Measurements from ENCODE around the gene KMT2D.
"Not testable (repeated sequence)": the region's sequence is repeated elsewhere in the genome, so short reads cannot be mapped to it uniquely, and the experiment has no call there.

Gene KMT2D

GRCh38 chr12:49086116-49086515, 25.5 kb upstream of the KMT2D start:
- DNase-seq: no peak

- no peak for DNase-seq
These were observed 23.8 kb upstream of the KMT2D start for GRCh38 chr12:49084438-49084837.

- DNase-seq: no peak
These were observed 19.2 kb upstream of the KMT2D start for GRCh38 chr12:49079793-49080192.

- no peak for DNase-seq
These were observed 10.4 kb upstream of the KMT2D start for GRCh38 chr12:49070971-49071370.

GRCh38 chr12:49069507-49070346, 9.1 kb upstream of the KMT2D start, which contains the start of gene RHEBL1:
Gene RHEBL1 (minus strand): TSS chr12:49069979. CDS start chr12:49069785, 194 bp downstream.
- peak; percentile 99 for DNase-seq

GRCh38 chr12:49068879-49069506, 8.4 kb upstream of the KMT2D start:
- DNase-seq: no peak

- DNase-seq: no peak
These were observed 5.5 kb upstream of the KMT2D start for GRCh38 chr12:49066120-49066519.

- no peak for DNase-seq
These were observed 4.2 kb upstream of the KMT2D start for GRCh38 chr12:49064767-49065152.

- DNase-seq: not testable (repeated sequence)
These were observed 1.3 kb upstream of the KMT2D start for GRCh38 chr12:49061916-49062315.

- DNase-seq: no peak
These were observed 610 bp upstream of the KMT2D start for GRCh38 chr12:49061157-49061650.

GRCh38 chr12:49059299-49060171, 1.1 kb downstream of the KMT2D start:
- DNase-seq: peak; percentile 41

GRCh38 chr12:49059045-49059298, 1.6 kb downstream of the KMT2D start:
- no peak for DNase-seq

- no peak for DNase-seq
These were observed 2.1 kb downstream of the KMT2D start for GRCh38 chr12:49058366-49059044.

- no peak for DNase-seq
These were observed 2.7 kb downstream of the KMT2D start for GRCh38 chr12:49057888-49058287.

- DNase-seq: no peak
These were observed 4.4 kb downstream of the KMT2D start for GRCh38 chr12:49055978-49056754.

GRCh38 chr12:49055092-49055491, 5.5 kb downstream of the KMT2D start:
- no peak for DNase-seq

GRCh38 chr12:49054524-49054923, 6.1 kb downstream of the KMT2D start:
- DNase-seq: no peak

- no peak for DNase-seq
These were observed 6.5 kb downstream of the KMT2D start for GRCh38 chr12:49054096-49054495.

- no peak for DNase-seq
These were observed 8.0 kb downstream of the KMT2D start for GRCh38 chr12:49052451-49053208.

GRCh38 chr12:49051777-49052438, 8.7 kb downstream of the KMT2D start:
- no peak for DNase-seq

- no peak for DNase-seq
These were observed 9.2 kb downstream of the KMT2D start for GRCh38 chr12:49051373-49051764.
